GM18951 (cell line): Measurements from ENCODE around the gene SEMA4A.
"Not testable (repeated sequence)": the region's sequence is repeated elsewhere in the genome, so short reads cannot be mapped to it uniquely, and the experiment has no call there.

ENCODE experiments used
- POLR2A ChIP-seq: IDR thresholded peaks from 4 replicates; pipeline ENCODE4 v1.6.1; 2011; ENCODE audit warnings: mild to moderate bottlenecking; ENCODE audit not compliant: insufficient read length, insufficient read depth; ENCODE audit errors: extremely low read depth
- in situ Hi-C: fragments of 300-500 bp; cut with MboI; formaldehyde crosslinking; loops from one replicate; pipeline ENCODE4 v1.12.0; 2022; ENCODE audit warnings: low sequenced_read_pairs, mixed read lengths, inconsistent platforms; ENCODE audit not compliant: unreplicated experiment

Gene SEMA4A

GRCh38 chr1:156164125-156164831 lies 10.9 kb downstream of the SEMA4A start:
- no peak for TF ChIP-seq POLR2A
- in situ Hi-C loops = no loop called here

GRCh38 chr1:156165083-156165482 lies 11.7 kb downstream of the SEMA4A start:
- in situ Hi-C loops = no loop called here
- TF ChIP-seq POLR2A = no peak

- in situ Hi-C loops = no loop called here
- TF ChIP-seq POLR2A = no peak
These were observed 14.2 kb downstream of the SEMA4A start for GRCh38 chr1:156167536-156167935.

GRCh38 chr1:156172696-156173470 lies 19.5 kb downstream of the SEMA4A start:
- in situ Hi-C loops = no loop called here
- TF ChIP-seq POLR2A = no peak

GRCh38 chr1:156176610-156177210 lies 23.3 kb downstream of the SEMA4A start:
- in situ Hi-C loops = no loop called here
- no peak for TF ChIP-seq POLR2A

GRCh38 chr1:156177919-156178654 lies 24.7 kb downstream of the SEMA4A start:
- TF ChIP-seq POLR2A = no peak

GRCh38 chr1:156180471-156180870 lies 27.1 kb downstream of the SEMA4A start:
- in situ Hi-C loops = no loop called here
- TF ChIP-seq POLR2A = no peak

More at GRCh38 chr1:156177919-156178654, 24.7 kb downstream of the SEMA4A start:
- in situ Hi-C loops = no loop called here

GRCh38 chr1:156181391-156181924 lies 28.1 kb downstream of the SEMA4A start:
- in situ Hi-C loops = not testable (repeated sequence)

- in situ Hi-C loops = not testable (repeated sequence)
These were observed 28.8 kb downstream of the SEMA4A start for GRCh38 chr1:156182010-156182779.

- in situ Hi-C loops = not testable (repeated sequence)
These were observed 33.2 kb downstream of the SEMA4A start for GRCh38 chr1:156186347-156187177.

GRCh38 chr1:156190265-156190664 lies 36.9 kb downstream of the SEMA4A start:
- in situ Hi-C loops = not testable (repeated sequence)
